Rectal smooth muscle tissue (tissue), 1 donor: ENCODE results near the gene ALDH16A1.
A peak's percentile ranks its signal among the peaks of the same experiment; 100 is the strongest.

Experiments used
- H3K27ac ChIP-seq: one replicate; pipeline ENCODE4 v1.7.0; 2013; ENCODE audit warnings: low read depth, low read length, inconsistent platforms
- H3K27me3 ChIP-seq: one replicate; pipeline ENCODE4 v1.7.0; 2013; ENCODE audit warnings: low read length; ENCODE audit not compliant: control insufficient read depth, insufficient read depth
- H3K36me3 ChIP-seq: one replicate; pipeline ENCODE4 v1.7.0; 2013; ENCODE audit warnings: low read length; ENCODE audit not compliant: control insufficient read depth, insufficient read depth
- H3K4me1 ChIP-seq: one replicate; pipeline ENCODE4 v1.7.0; 2013; ENCODE audit warnings: low read length; ENCODE audit not compliant: control insufficient read depth, insufficient read depth
- H3K4me3 ChIP-seq: one replicate; pipeline ENCODE4 v1.7.0; 2013; ENCODE audit warnings: low read length
- H3K9ac ChIP-seq: one replicate; pipeline ENCODE4 v1.7.0; 2013; ENCODE audit warnings: low read length

The ALDH16A1 gene

DNA sequence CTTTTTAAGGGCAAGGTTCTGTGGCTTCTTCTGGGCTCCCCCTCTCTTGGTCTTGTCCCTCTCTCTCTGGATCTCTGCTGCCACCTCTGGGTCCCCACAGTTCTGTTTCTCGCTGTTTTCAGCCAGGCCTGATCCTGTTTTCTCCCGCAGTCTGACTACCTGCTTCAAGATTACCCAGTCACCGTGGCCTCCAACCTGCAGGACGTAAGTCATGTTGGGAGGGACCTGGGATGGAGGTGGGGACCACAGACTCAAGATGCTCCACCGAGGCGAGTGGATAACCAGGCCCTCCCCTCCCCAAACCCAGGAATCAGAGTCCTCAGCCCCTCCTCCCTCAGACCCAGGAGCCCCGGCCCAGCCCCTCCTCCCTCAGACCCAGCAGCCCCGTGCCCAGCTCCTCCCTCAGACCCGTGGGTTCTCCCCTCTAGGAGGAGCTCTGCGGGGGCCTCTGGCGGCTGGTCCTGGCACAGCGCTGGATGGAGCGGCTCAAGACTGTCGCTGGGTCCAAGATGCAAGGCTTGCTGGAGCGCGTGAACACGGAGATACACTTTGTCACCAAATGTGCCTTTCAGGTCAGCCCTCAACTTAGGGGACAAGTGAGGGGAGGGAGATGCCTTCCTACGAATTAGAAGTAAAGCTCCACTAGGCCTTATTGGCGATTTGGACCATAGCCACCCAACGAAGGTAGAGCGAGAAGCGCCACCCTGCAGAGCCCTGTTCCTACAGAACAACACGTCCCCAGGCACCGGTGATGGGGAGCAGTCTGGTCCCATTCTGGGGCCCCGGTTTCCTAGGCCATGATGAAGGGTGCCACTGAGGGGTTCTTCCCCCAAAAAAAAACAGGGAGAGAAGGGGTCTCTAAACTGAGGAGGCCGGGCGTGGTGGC is 23.2 kb downstream of the ALDH16A1 start:
- Histone ChIP-seq H3K4me3 (no peak overlapping the region), H3K27ac (no peak overlapping the region), H3K36me3 (no peaks in the 10 kb centered on the region), H3K27me3 (no peaks in the 10 kb centered on the region), H3K4me1 (no peaks in the 10 kb centered on the region), H3K9ac (no peak overlapping the region)

GRCh38 chr19:49479975-49480628 is 27.1 kb downstream of the ALDH16A1 start:
- H3K4me3 ChIP-seq: no peak overlapping the region
- H3K9ac ChIP-seq: no peak overlapping the region
- H3K27me3 ChIP-seq: no peaks in the 10 kb centered on the region
- H3K4me1 ChIP-seq: no peaks in the 10 kb centered on the region
- no peak overlapping the region for H3K27ac ChIP-seq
- H3K36me3 ChIP-seq: no peaks in the 10 kb centered on the region

DNA sequence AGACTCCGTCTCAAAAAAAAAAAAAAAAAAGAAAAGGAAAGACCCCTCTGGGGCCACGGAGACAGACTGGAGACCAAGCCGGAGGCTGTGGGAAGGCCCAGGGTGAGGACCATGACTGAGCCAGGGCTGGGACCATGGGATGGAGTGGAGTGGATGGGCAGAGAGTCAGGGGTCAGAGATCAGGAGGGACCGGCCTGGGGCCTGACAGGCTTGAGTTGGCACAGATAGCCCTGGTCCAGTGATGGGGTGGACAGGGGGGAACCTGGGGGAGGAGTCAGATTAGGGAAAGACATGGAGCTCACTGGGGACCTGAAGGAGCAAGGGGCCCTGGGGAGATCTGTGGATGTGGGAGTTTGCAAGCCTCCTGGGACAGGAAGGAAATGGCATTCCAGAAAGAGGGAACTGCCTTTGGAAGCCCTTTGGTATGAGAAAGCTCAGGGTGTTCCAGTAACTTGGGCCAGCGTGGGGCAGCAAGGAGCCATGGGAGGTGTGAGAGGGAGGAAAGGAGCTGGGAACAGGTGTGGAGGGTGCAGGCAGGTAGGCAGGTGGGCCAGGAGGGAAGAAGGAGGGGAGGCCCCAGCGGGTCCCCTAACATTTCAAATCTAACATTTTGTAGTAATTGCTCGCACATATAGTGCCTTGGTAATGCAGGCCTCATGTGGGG is 28.1 kb downstream of the ALDH16A1 start:
- Histone ChIP-seq H3K4me3 (no peak overlapping the region), H3K36me3 (no peaks in the 10 kb centered on the region), H3K27me3 (no peaks in the 10 kb centered on the region), H3K4me1 (no peaks in the 10 kb centered on the region), H3K9ac (no peak overlapping the region), H3K27ac (no peak overlapping the region)

DNA sequence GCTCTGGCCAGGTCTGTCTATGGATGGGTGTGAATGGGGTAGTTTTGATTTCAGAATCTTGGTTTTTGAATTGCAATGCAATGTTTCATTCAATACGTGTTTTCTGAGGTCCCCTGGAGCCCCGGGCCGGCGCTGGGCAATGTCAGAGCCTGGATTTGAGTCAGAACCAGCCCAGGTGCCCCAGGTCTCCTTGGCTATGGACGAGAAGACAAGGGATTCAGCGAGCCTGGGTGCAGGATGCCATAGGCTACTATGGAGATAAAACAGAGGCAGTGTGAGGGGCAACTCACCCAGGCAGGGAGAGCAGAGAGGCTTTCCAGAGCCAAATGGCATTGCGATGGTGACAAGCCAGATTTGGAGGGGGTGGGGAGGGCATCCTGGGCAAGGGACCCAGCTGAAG is 33.2 kb downstream of the ALDH16A1 start:
- no peaks in the 10 kb centered on the region for H3K27me3 ChIP-seq
- H3K36me3 ChIP-seq: peaks cover 18% of the 10 kb centered on the region
- H3K4me3 ChIP-seq: no peak overlapping the region
- peak overlapping the region; percentile 6 for H3K9ac ChIP-seq
- H3K4me1 ChIP-seq: peaks cover 15% of the 10 kb centered on the region
- no peak overlapping the region for H3K27ac ChIP-seq

GRCh38 chr19:49486710-49487276 is 33.8 kb downstream of the ALDH16A1 start:
- H3K9ac ChIP-seq: peak overlapping the region; percentile 6
- peaks cover 15% of the 10 kb centered on the region for H3K4me1 ChIP-seq
- no peaks in the 10 kb centered on the region for H3K27me3 ChIP-seq
- H3K4me3 ChIP-seq: peak overlapping the region; percentile 11
- peak overlapping the region; percentile 60 for H3K27ac ChIP-seq
- peaks cover 23% of the 10 kb centered on the region for H3K36me3 ChIP-seq

GRCh38 chr19:49487277-49488045 is 34.4 kb downstream of the ALDH16A1 start, which contains the start of gene RPL13A:
RPL13A (plus strand) TSS chr19:49487608; CDS start chr19:49487630, 22 bp downstream.
- H3K4me1 ChIP-seq: peaks cover 15% of the 10 kb centered on the region
- peak within 1 kb of the TSS; percentile 100 for H3K4me3 ChIP-seq
- H3K36me3 ChIP-seq: peaks cover 28% of the 10 kb centered on the region
- H3K9ac ChIP-seq: peak within 1 kb of the TSS; percentile 100
- no peaks in the 10 kb centered on the region for H3K27me3 ChIP-seq
- H3K27ac ChIP-seq: peak within 1 kb of the TSS; percentile 96

GRCh38 chr19:49488046-49488862 is 35.2 kb downstream of the ALDH16A1 start:
- Histone ChIP-seq H3K27ac (peak overlapping the region; percentile 96), H3K36me3 (peaks cover 33% of the 10 kb centered on the region), H3K27me3 (no peaks in the 10 kb centered on the region)

GRCh38 chr19:49488863-49489537 is 36.0 kb downstream of the ALDH16A1 start:
- H3K9ac ChIP-seq: peak overlapping the region; percentile 13
- peak overlapping the region; percentile 100 for H3K4me3 ChIP-seq
- H3K27ac ChIP-seq: peak overlapping the region; percentile 51
- peaks cover 33% of the 10 kb centered on the region for H3K36me3 ChIP-seq
- H3K27me3 ChIP-seq: no peaks in the 10 kb centered on the region
- peaks cover 15% of the 10 kb centered on the region for H3K4me1 ChIP-seq

More at GRCh38 chr19:49488046-49488862, 35.2 kb downstream of the ALDH16A1 start:
- peak overlapping the region; percentile 100 for H3K4me3 ChIP-seq
- H3K9ac ChIP-seq: peak overlapping the region; percentile 100
- H3K4me1 ChIP-seq: peaks cover 15% of the 10 kb centered on the region

DNA sequence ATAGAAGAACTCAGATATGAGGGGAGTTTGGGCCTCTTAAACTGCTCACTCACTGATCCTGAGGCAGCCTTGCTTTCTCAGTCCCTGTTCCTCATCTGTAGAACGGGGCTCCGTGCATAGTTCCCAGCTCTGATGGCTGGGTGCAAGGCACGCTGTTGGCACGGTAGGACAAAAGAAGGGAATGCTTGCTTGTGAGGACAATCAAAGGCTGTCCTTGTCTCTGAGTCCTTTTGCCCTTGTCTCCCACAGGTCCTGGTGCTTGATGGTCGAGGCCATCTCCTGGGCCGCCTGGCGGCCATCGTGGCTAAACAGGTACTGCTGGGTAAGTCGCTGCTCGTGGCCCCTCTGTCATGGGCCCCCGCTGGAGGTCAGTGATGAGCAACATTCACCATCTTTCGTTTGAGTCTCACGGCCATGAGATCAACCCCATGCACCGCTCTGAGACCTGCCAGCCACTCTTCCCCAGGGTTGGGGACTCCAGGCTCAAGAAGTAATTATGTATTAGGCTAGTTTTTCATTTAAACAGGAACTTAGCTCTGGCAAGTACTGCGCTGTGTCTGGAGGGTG is 36.7 kb downstream of the ALDH16A1 start:
- Histone ChIP-seq H3K9ac (peak overlapping the region; percentile 13), H3K36me3 (peaks cover 33% of the 10 kb centered on the region), H3K4me3 (peak overlapping the region; percentile 100), H3K4me1 (peaks cover 15% of the 10 kb centered on the region), H3K27me3 (no peaks in the 10 kb centered on the region), H3K27ac (peak overlapping the region; percentile 51)

DNA sequence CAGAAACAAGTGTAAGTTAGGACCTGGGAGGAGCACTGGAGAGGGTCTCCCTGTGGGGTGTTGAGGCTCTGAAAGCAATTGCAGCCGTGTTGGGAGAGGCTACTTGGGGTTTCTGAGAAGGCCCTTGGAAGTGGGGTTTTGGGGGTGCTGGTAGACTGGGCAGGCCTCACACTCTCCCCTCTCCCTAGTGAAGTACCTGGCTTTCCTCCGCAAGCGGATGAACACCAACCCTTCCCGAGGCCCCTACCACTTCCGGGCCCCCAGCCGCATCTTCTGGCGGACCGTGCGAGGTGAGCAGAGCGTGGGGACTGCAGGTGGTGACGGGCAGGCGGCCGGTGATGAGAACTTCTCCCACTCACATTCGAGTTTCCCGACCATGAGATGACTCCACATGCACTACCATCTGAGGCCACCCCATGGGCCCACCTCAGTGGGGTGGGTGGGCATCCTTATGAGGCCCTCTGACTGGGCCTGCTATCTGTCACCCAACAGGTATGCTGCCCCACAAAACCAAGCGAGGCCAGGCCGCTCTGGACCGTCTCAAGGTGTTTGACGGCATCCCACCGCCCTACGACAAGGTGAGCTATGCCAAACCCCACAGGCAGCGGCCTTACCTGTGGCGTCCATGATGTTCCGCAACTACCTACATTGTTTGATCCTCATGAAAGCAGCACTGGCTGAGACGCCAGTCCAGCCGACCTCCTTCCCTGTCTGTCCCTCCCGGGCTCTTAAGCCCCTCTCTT is 37.4 kb downstream of the ALDH16A1 start:
- H3K4me1 ChIP-seq: peaks cover 15% of the 10 kb centered on the region
- no peak overlapping the region for H3K4me3 ChIP-seq
- H3K9ac ChIP-seq: peak overlapping the region; percentile 36
- no peaks in the 10 kb centered on the region for H3K27me3 ChIP-seq
- H3K27ac ChIP-seq: no peak overlapping the region
- H3K36me3 ChIP-seq: peaks cover 33% of the 10 kb centered on the region
